NT2/D1 (cell line): Measurements from ENCODE around the gene MAP3K2.

Source experiments
- SUZ12 ChIP-seq: IDR thresholded peaks from 2 replicates; pipeline ENCODE4 v1.6.1; 2011; ENCODE audit not compliant: insufficient read length, insufficient read depth; ENCODE audit errors: extremely low read depth
- YY1 ChIP-seq: IDR thresholded peaks from 2 replicates; pipeline ENCODE4 v1.6.1; 2011; ENCODE audit not compliant: insufficient read length, insufficient read depth
- ZNF274 ChIP-seq: IDR thresholded peaks from 2 replicates; pipeline ENCODE4 v1.6.1; 2011; ENCODE audit warnings: mild to moderate bottlenecking, low read depth, low read length

DNA sequence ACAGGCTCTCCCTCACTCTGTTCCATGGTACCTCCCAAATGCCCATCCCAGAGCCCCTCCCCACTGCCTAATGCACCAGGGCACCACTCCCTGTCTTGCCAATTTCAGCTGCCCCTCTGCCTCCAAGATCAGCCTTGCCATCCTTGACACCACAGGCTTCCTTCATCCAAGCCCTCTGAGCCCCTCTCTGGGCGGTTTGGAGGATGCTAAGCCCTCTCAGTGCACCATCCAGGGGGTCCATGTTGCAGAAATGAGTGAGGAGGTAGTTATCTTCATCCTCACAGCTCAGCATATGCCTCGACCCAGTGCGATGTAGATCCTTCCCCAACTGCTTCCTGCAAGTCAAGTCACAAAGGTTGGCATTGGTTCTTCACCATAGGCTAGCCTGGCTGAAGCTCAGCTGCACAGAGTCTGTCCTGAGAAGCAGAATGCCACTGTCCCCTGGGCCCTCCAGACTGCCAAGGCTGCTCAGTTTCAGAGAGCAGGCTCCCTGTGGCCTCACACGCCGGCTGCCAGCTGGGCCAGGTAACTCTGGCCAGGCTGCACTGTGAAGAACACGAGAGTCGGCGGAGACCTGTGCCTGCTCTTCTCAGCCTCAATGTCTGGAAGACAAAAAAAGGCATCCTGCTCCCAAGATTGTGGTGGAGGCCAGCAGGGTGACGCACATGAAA, 9.9 kb upstream of the MAP3K2 start:
- TF ChIP-seq YY1 (no peak), ZNF274 (no peak), SUZ12 (no peak)
